ENCODE measurements around the gene MAP1LC3B2. TPM values are rescaled to one million over a fixed set of nuclear protein-coding genes. Genes with fewer than 3 reads are reported as not detected.
A peak's percentile ranks its signal among the peaks of the same experiment; 100 is the strongest.

The MAP1LC3B2 gene
- total and polyA plus RNA-seq, 12 donors, result 0.59 to 4.6 (median 2.2) TPM

DNA sequence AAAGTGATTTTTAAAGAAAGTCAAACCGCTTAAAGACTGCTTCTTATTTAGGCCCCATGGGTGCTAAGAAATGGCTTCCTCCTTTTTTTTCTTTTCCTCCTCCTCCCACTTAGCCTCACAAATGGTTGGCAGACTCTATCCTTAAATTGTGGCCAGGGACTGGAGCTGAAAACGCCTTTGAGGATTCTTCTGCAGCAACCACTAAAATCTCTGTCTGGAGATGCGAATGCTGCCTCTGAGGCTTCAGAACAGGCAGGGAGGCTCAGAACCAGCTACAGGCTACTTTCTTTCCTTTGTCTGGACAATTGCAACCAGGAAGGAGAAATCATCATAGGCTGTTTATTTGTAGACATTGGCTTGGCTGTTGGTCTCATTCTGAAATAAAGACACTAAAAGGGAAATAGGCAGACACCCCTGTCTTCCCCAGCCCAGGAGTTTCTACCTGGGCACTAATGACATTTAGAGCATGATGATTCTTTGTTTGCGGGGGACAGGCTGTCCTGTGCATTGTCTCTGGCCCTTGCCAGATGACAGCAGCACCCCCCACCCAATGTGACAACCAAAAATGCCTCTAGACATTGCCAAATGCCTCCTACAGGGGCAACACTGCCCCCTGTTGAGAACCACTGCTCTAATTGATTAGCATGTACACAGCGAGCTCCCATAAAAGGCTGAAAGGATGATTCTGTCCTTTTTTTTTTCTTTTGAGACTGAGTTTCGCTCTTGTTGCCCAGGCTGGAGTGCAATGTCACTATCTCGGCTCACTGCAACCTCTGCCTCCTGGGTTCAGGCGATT lies 50.3 kb downstream of the MAP1LC3B2 start:
- Histone ChIP-seq H3K27me3 (peaks cover 0 to 10% (median 0%) of the 10 kb centered on the region in 7 donors), H3K4me1 (peaks cover 0 to 29% (median 16%) of the 10 kb centered on the region in 9 donors), H3K36me3 (no peaks in the 10 kb centered on the region), H3K4me3 (no peak overlapping the region), H3K27ac (peak overlapping the region in 5 of 10 donors; percentile 11 to 66 (median 19)), H3K9me3 (no peaks in the 10 kb centered on the region)
- intact Hi-C loops (cut with DNase I), result loop anchor here in 6 of 10 donors (2.0 to 10.0 kb wide), 6 partner anchors 41 to 615 kb away; partner anchors contain the start of gene MED13L (in 1 of the 6)
- DNase-seq, result no peak
- 71 to 77% methylated on average over 8 of the region's 8 CpGs for WGBS, 2 donors
- peak in 7 of 9 donors; percentile 23 to 48 (median 38) for TF ChIP-seq CTCF (IDR thresholded peaks at IDR 0.05)
- ATAC-seq, result peak in 3 of 8 donors; percentile 16 to 28 (median 20)

DNA sequence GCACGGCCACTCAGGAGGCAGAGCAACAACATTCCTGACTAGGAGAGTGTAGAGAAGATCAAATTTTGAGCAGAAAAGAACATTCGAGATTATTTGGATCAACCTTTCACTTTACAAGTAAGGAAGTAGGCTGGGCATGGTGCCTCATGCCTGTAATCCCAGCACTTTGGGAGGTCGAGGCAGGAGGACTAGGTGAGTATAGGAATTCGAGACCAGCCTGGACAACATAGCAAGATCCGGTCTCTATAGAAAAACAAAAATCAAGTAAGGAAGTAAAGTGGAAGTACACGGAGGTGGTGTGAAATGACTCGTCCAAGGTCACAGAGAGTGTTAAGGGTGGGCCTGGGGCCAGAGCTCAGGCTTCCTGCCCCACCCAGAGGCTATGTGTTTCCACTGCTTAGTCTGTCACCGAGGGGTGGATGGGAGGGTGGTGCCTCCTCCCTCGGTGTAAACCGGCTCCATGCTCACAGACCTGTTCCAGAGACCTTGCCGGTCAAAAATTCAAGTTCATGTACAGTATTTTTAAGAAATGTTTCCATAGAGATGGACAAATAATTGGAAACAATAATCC lies 51.9 kb downstream of the MAP1LC3B2 start:
- Histone ChIP-seq H3K27me3 (no peaks in the 10 kb centered on the region), H3K4me3 (no peak overlapping the region), H3K36me3 (no peaks in the 10 kb centered on the region), H3K27ac (peak overlapping the region in 1 of 10 donors; percentile 13), H3K9me3 (no peaks in the 10 kb centered on the region), H3K4me1 (peaks cover 0 to 29% (median 16%) of the 10 kb centered on the region in 9 donors)
- intact Hi-C loops (cut with DNase I), result loop anchor here in 2 of 10 donors (2.0 to 10.0 kb wide), 2 partner anchors 40 to 84 kb away; no protein-coding TSS in a partner anchor
- 58 to 71% methylated on average over 11 of the region's 11 CpGs for whole genome bisulfite sequencing, 2 donors
- peak in 6 of 8 donors; percentile 70 to 88 (median 82) for ATAC-seq
- DNase-seq, result no peak
- no peak for TF ChIP-seq CTCF (IDR thresholded peaks at IDR 0.05)

DNA sequence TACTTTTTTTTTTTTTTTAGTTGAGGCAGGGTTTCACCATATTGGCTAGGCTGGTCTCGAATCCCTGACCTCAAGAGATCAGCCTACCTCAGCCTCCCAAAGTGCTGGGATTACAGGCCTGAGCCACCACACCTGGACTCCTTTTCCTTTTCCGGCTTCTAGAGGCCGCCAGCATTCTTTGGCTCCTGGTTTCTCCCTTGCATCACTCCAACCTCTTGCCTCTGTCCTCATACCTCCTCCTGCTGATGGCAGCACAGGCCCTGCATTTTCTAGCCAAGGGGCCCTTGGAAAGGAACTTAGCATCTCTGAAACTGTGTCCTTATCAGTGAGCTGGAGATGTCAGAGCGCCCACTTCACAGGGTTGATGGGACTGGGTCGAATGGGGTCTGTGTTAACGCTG lies 53.3 kb downstream of the MAP1LC3B2 start:
- intact Hi-C loops (cut with DNase I), result loop anchor here in 1 of 10 donors (10.0 kb wide), 1 partner anchor 82 kb away; no protein-coding TSS in a partner anchor
- Histone ChIP-seq H3K27ac (no peak overlapping the region), H3K9me3 (no peaks in the 10 kb centered on the region), H3K36me3 (no peaks in the 10 kb centered on the region), H3K4me3 (no peak overlapping the region), H3K4me1 (peaks cover 0 to 29% (median 16%) of the 10 kb centered on the region in 9 donors), H3K27me3 (peaks cover 0 to 3% (median 0%) of the 10 kb centered on the region in 7 donors)
- WGBS, 2 donors, result 76 to 82% methylated on average over 6 of the region's 6 CpGs
- TF ChIP-seq CTCF (IDR thresholded peaks at IDR 0.05), result no peak
- ATAC-seq (no peak), DNase-seq (no peak)

DNA sequence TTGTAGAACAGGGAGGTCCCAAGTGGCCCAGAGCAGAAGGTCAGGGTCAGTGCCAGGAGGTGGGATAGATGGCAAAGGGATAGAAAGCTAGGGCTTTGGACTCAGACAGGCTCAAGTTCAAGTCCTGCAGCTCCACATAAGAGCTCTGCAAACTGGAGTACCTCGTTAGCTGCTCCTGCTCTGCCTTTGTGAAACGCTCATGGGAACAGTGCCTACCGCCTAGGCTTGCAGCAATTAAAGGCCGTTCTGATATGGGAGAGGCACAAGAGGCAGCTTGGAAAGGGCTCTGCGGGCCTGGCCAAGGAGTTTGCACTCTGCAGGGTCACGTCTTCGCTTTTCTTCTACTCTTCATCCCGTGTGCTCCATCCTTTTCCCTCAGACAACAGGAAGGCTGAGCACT lies 54.1 kb downstream of the MAP1LC3B2 start:
- Histone ChIP-seq H3K9me3 (peaks cover 0 to 4% (median 0%) of the 10 kb centered on the region in 11 donors), H3K4me1 (peaks cover 0 to 29% (median 16%) of the 10 kb centered on the region in 9 donors), H3K27me3 (peaks cover 0 to 3% (median 0%) of the 10 kb centered on the region in 7 donors), H3K36me3 (no peaks in the 10 kb centered on the region), H3K4me3 (no peak overlapping the region), H3K27ac (no peak overlapping the region)
- WGBS, 2 donors, result 79 to 81% methylated on average over 8 of the region's 8 CpGs
- DNase-seq, result no peak
- intact Hi-C loops (cut with DNase I), result loop anchor here in 1 of 10 donors (10.0 kb wide), 1 partner anchor 82 kb away; no protein-coding TSS in a partner anchor
- peak in 2 of 8 donors; percentile 23 to 37 for ATAC-seq
- no peak for TF ChIP-seq CTCF (IDR thresholded peaks at IDR 0.05)
